Subcutaneous abdominal adipose tissue (tissue), 5 donors: Measurements from ENCODE around the gene SYT12.

Experiments used
- H3K27ac ChIP-seq: one replicate; pipeline ENCODE4 v1.7.0; 2013; ENCODE audit warnings: low read depth, mild to moderate bottlenecking, inconsistent platforms, low read length, moderate library complexity
- H3K27me3 ChIP-seq, 5 donors: one replicate each; pipeline ENCODE4 v1.7.0; 2013; ENCODE audit warnings: low read length in 5 of 5, inconsistent platforms in 1 of 5; ENCODE audit not compliant: control insufficient read depth in 5 of 5, insufficient read depth in 4 of 5
- H3K36me3 ChIP-seq, 5 donors: one replicate each; pipeline ENCODE4 v1.7.0; 2013; ENCODE audit warnings: low read length in 5 of 5; ENCODE audit not compliant: control insufficient read depth in 5 of 5, insufficient read depth in 5 of 5
- H3K4me1 ChIP-seq, 5 donors: one replicate each; pipeline ENCODE4 v1.7.0; 2013; ENCODE audit warnings: low read length in 5 of 5, mild to moderate bottlenecking in 3 of 5, moderate library complexity in 1 of 5; ENCODE audit not compliant: control insufficient read depth in 5 of 5, insufficient read depth in 5 of 5
- H3K4me3 ChIP-seq, 5 donors: one replicate each; pipeline ENCODE4 v1.7.0; 2013; ENCODE audit warnings: low read length in 5 of 5, low read depth in 1 of 5
- H3K9ac ChIP-seq, 5 donors: one replicate each; pipeline ENCODE4 v1.7.0; 2013; ENCODE audit warnings: low read length in 5 of 5, mild to moderate bottlenecking in 4 of 5, moderate library complexity in 3 of 5
- H3K9me3 ChIP-seq, 5 donors: one replicate each; pipeline ENCODE4 v1.7.0; 2013; ENCODE audit warnings: low read length in 5 of 5; ENCODE audit not compliant: control insufficient read depth in 5 of 5
- donor health status: healthy.
- donor health status: healthy.
- donor health status: healthy.
- donor health status: healthy.
- donor health status: healthy.

Gene SYT12

DNA sequence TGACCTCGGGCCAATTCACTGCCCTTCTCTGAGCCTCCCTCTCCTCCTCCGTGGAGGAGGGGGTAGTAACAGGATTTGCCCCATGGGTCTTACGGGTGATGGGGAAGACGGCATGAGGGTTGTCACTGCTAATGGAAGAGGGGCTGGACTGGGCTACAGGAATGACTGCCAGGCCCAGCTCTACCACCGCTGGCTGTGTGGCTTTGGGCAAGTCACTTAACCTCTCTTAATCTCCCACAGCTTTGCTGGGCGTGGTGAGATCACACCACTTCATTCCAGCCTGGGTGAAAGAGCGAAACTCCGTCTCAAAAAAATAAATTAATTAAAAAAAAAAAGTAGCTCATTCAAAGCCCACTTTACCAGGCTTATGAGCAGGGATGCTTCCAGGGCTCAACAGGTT, 2.8 kb downstream of the SYT12 start:
- Histone ChIP-seq H3K9me3 (no peaks in the 10 kb centered on the region), H3K27me3 (peaks cover 0 to 20% (median 11%) of the 10 kb centered on the region in 5 donors), H3K36me3 (no peaks in the 10 kb centered on the region), H3K4me3 (no peak overlapping the region), H3K9ac (no peak overlapping the region), H3K27ac (no peak overlapping the region), H3K4me1 (peaks cover 2 to 20% (median 18%) of the 10 kb centered on the region in 5 donors)

GRCh38 chr11:67026941-67027340, 4.0 kb downstream of the SYT12 start:
- Histone ChIP-seq H3K4me1 (peaks cover 2 to 20% (median 18%) of the 10 kb centered on the region in 5 donors), H3K9ac (no peak overlapping the region), H3K4me3 (no peak overlapping the region), H3K27ac (no peak overlapping the region), H3K27me3 (peaks cover 0 to 24% (median 14%) of the 10 kb centered on the region in 5 donors), H3K9me3 (no peaks in the 10 kb centered on the region), H3K36me3 (no peaks in the 10 kb centered on the region)

DNA sequence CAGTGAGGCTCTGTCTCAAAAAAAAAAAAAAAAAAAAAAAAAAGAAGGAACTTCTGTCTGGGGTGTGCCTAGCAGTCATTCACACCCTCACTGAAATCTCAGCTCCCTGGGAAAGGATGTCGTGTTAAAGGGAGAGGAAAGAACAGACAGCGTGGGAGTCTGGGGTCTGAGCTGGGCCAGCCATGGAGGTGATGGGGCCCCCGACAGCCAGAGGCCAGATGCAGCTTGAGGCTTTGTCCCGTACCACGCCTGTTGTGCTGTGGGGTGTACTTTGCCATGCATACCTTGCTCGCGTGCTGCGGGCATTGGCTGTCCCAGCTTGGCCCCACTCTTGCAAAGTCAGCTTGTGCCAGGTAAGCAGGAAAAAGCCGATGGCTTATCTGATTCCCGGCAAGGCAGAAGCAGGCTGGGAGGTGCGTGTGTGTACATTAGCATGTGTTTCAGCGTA, 4.6 kb downstream of the SYT12 start:
- H3K9ac ChIP-seq: no peak overlapping the region
- H3K27me3 ChIP-seq: peaks cover 0 to 23% (median 14%) of the 10 kb centered on the region in 5 donors
- no peak overlapping the region for H3K4me3 ChIP-seq
- no peaks in the 10 kb centered on the region for H3K9me3 ChIP-seq
- no peak overlapping the region for H3K27ac ChIP-seq
- no peaks in the 10 kb centered on the region for H3K36me3 ChIP-seq
- H3K4me1 ChIP-seq: peaks cover 1 to 16% (median 13%) of the 10 kb centered on the region in 5 donors

GRCh38 chr11:67027943-67028542, 5.1 kb downstream of the SYT12 start:
- Histone ChIP-seq H3K9ac (no peak overlapping the region), H3K4me3 (no peak overlapping the region), H3K27ac (no peak overlapping the region), H3K36me3 (no peaks in the 10 kb centered on the region), H3K9me3 (no peaks in the 10 kb centered on the region), H3K4me1 (peaks cover 0 to 10% (median 7%) of the 10 kb centered on the region in 5 donors), H3K27me3 (peaks cover 0 to 22% (median 14%) of the 10 kb centered on the region in 5 donors)

DNA sequence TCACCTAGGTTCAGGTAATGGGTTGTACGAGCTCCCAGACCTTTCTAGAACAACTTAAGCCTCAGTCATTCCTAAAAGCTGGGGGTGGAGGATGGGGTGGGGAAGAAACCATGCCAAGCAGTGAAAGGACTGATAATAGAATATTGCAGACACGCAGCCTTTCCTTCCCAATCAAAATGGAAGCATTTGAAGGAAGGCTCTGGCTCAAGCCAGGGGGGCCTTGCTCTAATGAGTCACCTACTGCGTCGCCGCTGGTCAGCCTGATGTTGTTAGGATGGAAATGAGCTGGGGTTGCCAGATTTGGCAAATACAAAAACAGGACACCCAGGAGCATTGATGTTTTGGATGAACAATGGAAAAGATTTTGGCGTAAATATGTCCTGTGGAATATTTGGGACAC, 6.2 kb downstream of the SYT12 start:
- peaks cover 0 to 16% (median 8%) of the 10 kb centered on the region in 5 donors for H3K27me3 ChIP-seq
- no peak overlapping the region for H3K27ac ChIP-seq
- peaks cover 1 to 10% (median 8%) of the 10 kb centered on the region in 5 donors for H3K4me1 ChIP-seq
- no peaks in the 10 kb centered on the region for H3K9me3 ChIP-seq
- no peaks in the 10 kb centered on the region for H3K36me3 ChIP-seq
- no peak overlapping the region for H3K4me3 ChIP-seq
- H3K9ac ChIP-seq: no peak overlapping the region

GRCh38 chr11:67030976-67031375, 8.0 kb downstream of the SYT12 start:
- Histone ChIP-seq H3K36me3 (no peaks in the 10 kb centered on the region), H3K27me3 (peaks cover 0 to 15% (median 4%) of the 10 kb centered on the region in 5 donors), H3K9ac (no peak overlapping the region), H3K4me3 (no peak overlapping the region), H3K27ac (no peak overlapping the region), H3K9me3 (no peaks in the 10 kb centered on the region), H3K4me1 (peaks cover 1 to 9% (median 9%) of the 10 kb centered on the region in 5 donors)

GRCh38 chr11:67031791-67032561, 9.0 kb downstream of the SYT12 start:
- no peak overlapping the region for H3K27ac ChIP-seq
- H3K9me3 ChIP-seq: no peaks in the 10 kb centered on the region
- H3K4me3 ChIP-seq: no peak overlapping the region
- peaks cover 1 to 9% (median 9%) of the 10 kb centered on the region in 5 donors for H3K4me1 ChIP-seq
- peaks cover 0 to 15% (median 4%) of the 10 kb centered on the region in 5 donors for H3K27me3 ChIP-seq
- no peaks in the 10 kb centered on the region for H3K36me3 ChIP-seq
- H3K9ac ChIP-seq: no peak overlapping the region

DNA sequence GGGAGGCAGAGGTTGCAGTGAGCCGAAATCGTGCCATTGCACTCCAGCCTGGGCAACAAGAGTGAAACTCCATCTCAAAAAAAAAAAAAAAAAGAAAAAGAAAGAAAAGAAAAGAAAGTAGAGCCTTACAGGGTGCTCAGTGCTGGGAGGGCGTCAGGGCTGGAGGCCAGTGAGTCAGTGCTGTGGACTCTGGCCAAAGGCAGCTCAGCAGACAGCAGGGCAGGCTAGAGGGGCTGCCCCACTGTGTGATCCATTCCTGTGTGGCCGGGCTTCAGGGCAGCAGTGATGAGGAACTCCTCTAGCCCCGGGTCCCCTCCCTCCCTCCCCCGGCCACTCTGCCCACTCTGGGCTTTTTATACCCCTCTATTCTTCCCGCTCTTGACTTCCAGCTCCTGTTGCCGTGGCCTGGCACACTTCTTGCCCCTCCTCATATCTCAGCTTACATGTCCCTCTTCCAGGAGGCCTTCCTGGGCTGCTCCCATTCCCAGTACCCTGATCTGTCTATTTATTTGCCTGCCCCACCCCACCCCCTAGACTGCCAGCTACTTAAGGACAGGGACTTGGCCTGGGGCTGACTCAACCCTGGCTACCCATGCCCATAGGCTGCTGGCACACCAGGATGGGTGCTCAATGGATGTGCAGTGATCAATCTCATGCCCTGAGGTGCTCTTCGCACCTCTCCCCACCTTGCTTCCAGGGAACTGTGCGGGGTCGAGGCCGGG, 10.1 kb downstream of the SYT12 start:
- Histone ChIP-seq H3K9me3 (no peaks in the 10 kb centered on the region), H3K4me3 (no peak overlapping the region), H3K36me3 (no peaks in the 10 kb centered on the region), H3K9ac (no peak overlapping the region), H3K27ac (no peak overlapping the region), H3K4me1 (peaks cover 1 to 9% (median 9%) of the 10 kb centered on the region in 5 donors), H3K27me3 (peaks cover 0 to 15% (median 4%) of the 10 kb centered on the region in 5 donors)

- Histone ChIP-seq H3K9ac (no peak overlapping the region), H3K36me3 (no peaks in the 10 kb centered on the region), H3K4me3 (no peak overlapping the region), H3K27ac (no peak overlapping the region), H3K27me3 (peaks cover 0 to 15% (median 4%) of the 10 kb centered on the region in 5 donors), H3K9me3 (no peaks in the 10 kb centered on the region), H3K4me1 (peaks cover 1 to 9% (median 9%) of the 10 kb centered on the region in 5 donors)
Measured at GRCh38 chr11:67033661-67034166, 10.8 kb downstream of the SYT12 start.
